Ovary (tissue), 3 donors: Measurements from ENCODE around the gene IFFO2.

Experiments used
- CTCF ChIP-seq, 3 donors: fragments of 450-650 bp in 2 of 3; fragments of 200-600 bp in 1 of 3; IDR thresholded peaks; one replicate each; pipeline versions ENCODE4 v1.5.1 to v1.8.0; 2016 to 2022; ENCODE audit warnings: antibody characterized with exemption in 3 of 3, mild to moderate bottlenecking in 1 of 3
- EP300 ChIP-seq: sonication (generic); formaldehyde crosslinking; IDR thresholded peaks from one replicate; pipeline ENCODE4 v1.6.1; 2017; ENCODE audit warnings: antibody characterized with exemption
- POLR2A ChIP-seq: fragments of 450-650 bp; IDR thresholded peaks from one replicate; pipeline ENCODE4 v1.6.1; 2017; ENCODE audit warnings: antibody characterized with exemption, mild to moderate bottlenecking, moderate library complexity
- donor health status: DM: no; HTN: no; CAD: no.

DNA sequence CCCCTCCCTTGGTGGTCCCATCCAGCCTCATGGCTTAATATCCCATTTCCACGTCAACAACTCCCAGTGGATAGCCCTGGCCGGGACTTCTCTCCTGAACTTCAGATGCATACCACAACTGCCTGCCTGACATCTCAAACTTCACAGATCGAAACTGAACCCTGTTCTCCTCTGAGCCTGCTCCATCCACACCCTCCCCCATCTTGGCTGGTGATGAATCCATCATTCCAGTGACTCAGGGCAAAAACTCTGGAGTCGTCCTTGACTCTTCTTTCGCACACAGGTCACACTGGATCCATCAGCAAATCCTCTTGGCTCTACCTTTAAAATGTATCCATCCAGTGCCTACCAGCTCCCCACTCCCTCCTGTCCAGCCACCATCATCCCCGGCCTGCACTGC is 100.9 kb downstream of the IFFO2 start:
- TF ChIP-seq CTCF (IDR thresholded peaks at IDR 0.05) (no peak), POLR2A (no peak), EP300 (no peak)
